Mesenchymal stem cell (in vitro differentiated cells and primary cell): ENCODE results near the gene WFDC6.

Source experiments
- DNase-seq: peaks from one replicate; pipeline ENCODE4 v3.0.0-alpha.2; 2013
- H2AFZ ChIP-seq: one replicate; pipeline ENCODE4 v1.6.1; 2013; ENCODE audit warnings: low read depth, mild to moderate bottlenecking, control low read depth, inconsistent platforms, low read length, moderate library complexity
- H2AK5ac ChIP-seq: 2 replicates; pipeline ENCODE4 v1.6.1; 2013; ENCODE audit warnings: low read length, moderate library complexity, mild to moderate bottlenecking, inconsistent platforms; ENCODE audit not compliant: severe bottlenecking
- H2BK120ac ChIP-seq: one replicate; pipeline ENCODE4 v1.6.1; 2013; ENCODE audit warnings: low read depth, mild to moderate bottlenecking, inconsistent platforms, low read length, moderate library complexity
- H2BK12ac ChIP-seq, 2 experiments: one replicate each; pipeline ENCODE4 v1.6.1; 2013; ENCODE audit warnings: inconsistent platforms in 2 of 2, low read length in 2 of 2, mild to moderate bottlenecking in 2 of 2, moderate library complexity in 2 of 2, control low read depth in 1 of 2
- H2BK15ac ChIP-seq: one replicate; pipeline ENCODE4 v1.6.1; 2013; ENCODE audit warnings: mild to moderate bottlenecking, low read depth, inconsistent platforms; ENCODE audit not compliant: poor library complexity, severe bottlenecking
- H2BK5ac ChIP-seq: 2 replicates; pipeline ENCODE4 v1.6.1; 2013; ENCODE audit warnings: low read depth, mild to moderate bottlenecking, low read length, control low read depth, inconsistent platforms; ENCODE audit not compliant: poor library complexity, severe bottlenecking
- H3K14ac ChIP-seq, 2 experiments: one replicate each; pipeline ENCODE4 v1.6.1; 2013; ENCODE audit warnings: inconsistent platforms in 2 of 2, low read length in 2 of 2, control low read depth in 1 of 2, mild to moderate bottlenecking in 1 of 2, moderate library complexity in 1 of 2
- H3K18ac ChIP-seq, 2 experiments: one replicate each; pipeline ENCODE4 v1.6.1; 2013; ENCODE audit warnings: inconsistent platforms in 2 of 2, low read length in 2 of 2, control low read depth in 1 of 2, low read depth in 1 of 2, mild to moderate bottlenecking in 1 of 2
- H3K23ac ChIP-seq, 2 experiments: one replicate each; pipeline ENCODE4 v1.6.1; 2013; ENCODE audit warnings: inconsistent platforms in 2 of 2, low read length in 2 of 2, mild to moderate bottlenecking in 2 of 2, moderate library complexity in 2 of 2, control low read depth in 1 of 2
- H3K27ac ChIP-seq: 2 replicates; pipeline ENCODE4 v1.5.1; 2013; ENCODE audit warnings: mild to moderate bottlenecking, moderate library complexity, low read length, control low read depth, inconsistent platforms; ENCODE audit not compliant: poor library complexity, severe bottlenecking
- H3K27me3 ChIP-seq, 2 experiments: 2 replicates each; pipeline versions ENCODE4 v1.6.1 to v1.7.0; 2013; ENCODE audit warnings: low read length in 2 of 2, mild to moderate bottlenecking in 2 of 2, moderate library complexity in 2 of 2, control low read depth in 1 of 2, inconsistent platforms in 1 of 2; ENCODE audit not compliant: control insufficient read depth in 1 of 2, insufficient read depth in 1 of 2
- H3K36me3 ChIP-seq, 2 experiments: 2 replicates each; pipeline versions ENCODE4 v1.6.1 to v1.7.0; 2013; ENCODE audit warnings: low read length in 2 of 2, control low read depth in 1 of 2, inconsistent platforms in 1 of 2, low read depth in 1 of 2, mild to moderate bottlenecking in 1 of 2; ENCODE audit not compliant: insufficient read depth in 2 of 2, control insufficient read depth in 1 of 2
- H3K4ac ChIP-seq, 2 experiments: one replicate each; pipeline ENCODE4 v1.6.1; 2013; ENCODE audit warnings: inconsistent platforms in 2 of 2, low read length in 2 of 2, mild to moderate bottlenecking in 2 of 2, moderate library complexity in 2 of 2, control low read depth in 1 of 2, low read depth in 1 of 2
- H3K4me1 ChIP-seq: 2 replicates; pipeline ENCODE4 v1.6.1; 2013; ENCODE audit warnings: low read depth, low read length, control low read depth; ENCODE audit not compliant: control insufficient read depth, insufficient read depth
- H3K4me2 ChIP-seq: 2 replicates; pipeline ENCODE4 v1.6.1; 2013; ENCODE audit warnings: low read length, mild to moderate bottlenecking, inconsistent platforms; ENCODE audit not compliant: poor library complexity, severe bottlenecking
- H3K4me3 ChIP-seq, 2 experiments: 2 replicates each; pipeline versions ENCODE4 v1.5.1 to v1.7.0; 2013; ENCODE audit warnings: low read length in 2 of 2, mild to moderate bottlenecking in 2 of 2, control low read depth in 1 of 2, low read depth in 1 of 2; ENCODE audit not compliant: insufficient read depth in 1 of 2
- H3K79me1 ChIP-seq: replicated peaks from 2 replicates; pipeline ENCODE4 v1.6.1; 2013; ENCODE audit warnings: mild to moderate bottlenecking, control low read depth, low read length, inconsistent platforms; ENCODE audit not compliant: poor library complexity, severe bottlenecking
- H3K9ac ChIP-seq: 2 replicates; pipeline ENCODE4 v1.7.0; 2013; ENCODE audit warnings: mild to moderate bottlenecking, low read length, moderate library complexity
- H3K9me3 ChIP-seq: 2 replicates; pipeline ENCODE4 v1.7.0; 2013; ENCODE audit warnings: mild to moderate bottlenecking, low read length; ENCODE audit not compliant: control insufficient read depth
- H4K8ac ChIP-seq: one replicate; pipeline ENCODE4 v1.6.1; 2013; ENCODE audit warnings: inconsistent platforms, mild to moderate bottlenecking, low read length, moderate library complexity
- H4K91ac ChIP-seq: one replicate; pipeline ENCODE4 v1.6.1; 2013; ENCODE audit warnings: mild to moderate bottlenecking, low read length, inconsistent platforms
- WGBS: methylation state at CpG from one replicate; pipeline ENCODE4 v1.1.7; 2013; ENCODE audit warnings: mixed read lengths; 5-methylcytosine and 5-hydroxymethylcytosine counted together

WFDC6 gene

GRCh38 chr20:45506398-45506797 is 32.9 kb downstream of the WFDC6 start:
- Histone ChIP-seq H4K8ac (no peak overlapping the region), H3K4me1 (no peaks in the 10 kb centered on the region), H2BK15ac (no peak overlapping the region), H3K4me2 (no peak overlapping the region), H3K18ac (no peak overlapping the region), H3K9ac (no peak overlapping the region), H3K27ac (no peak overlapping the region), H2AK5ac (no peak overlapping the region), H3K27me3 (peaks cover 0 to 8% of the 10 kb centered on the region in 2 experiments), H3K4ac (no peak overlapping the region), H2AFZ (no peak overlapping the region), H3K79me1 (no peaks in the 10 kb centered on the region), H3K9me3 (no peaks in the 10 kb centered on the region), H4K91ac (no peak overlapping the region), H3K4me3 (no peak overlapping the region), H3K36me3 (no peaks in the 10 kb centered on the region), H2BK5ac (no peak overlapping the region), H3K23ac (no peak overlapping the region), H2BK120ac (no peak overlapping the region), H2BK12ac (no peak overlapping the region), H3K14ac (no peak overlapping the region)
- no peak for DNase-seq
- 72% methylated on average over 2 of the region's 2 CpGs for WGBS

GRCh38 chr20:45503403-45503802 is 35.9 kb downstream of the WFDC6 start:
- Histone ChIP-seq H2BK15ac (no peak overlapping the region), H2AFZ (no peak overlapping the region), H3K9ac (no peak overlapping the region), H2BK12ac (no peak overlapping the region), H3K4ac (no peak overlapping the region), H2AK5ac (no peak overlapping the region), H4K8ac (no peak overlapping the region), H3K23ac (no peak overlapping the region), H3K4me2 (no peak overlapping the region), H3K4me1 (no peaks in the 10 kb centered on the region), H3K18ac (no peak overlapping the region), H3K9me3 (no peaks in the 10 kb centered on the region), H3K79me1 (no peaks in the 10 kb centered on the region), H3K14ac (no peak overlapping the region), H3K4me3 (no peak overlapping the region), H2BK5ac (no peak overlapping the region), H3K27me3 (peaks cover 0 to 36% of the 10 kb centered on the region in 2 experiments), H3K27ac (no peak overlapping the region), H3K36me3 (no peaks in the 10 kb centered on the region), H4K91ac (no peak overlapping the region), H2BK120ac (no peak overlapping the region)
- no CpG with 5 or more reads among the region's 2 CpGs for WGBS
- no peak for DNase-seq

GRCh38 chr20:45502561-45502960 is 36.7 kb downstream of the WFDC6 start:
- no peak overlapping the region for H3K18ac ChIP-seq
- DNase-seq: no peak
- no peaks in the 10 kb centered on the region for H3K9me3 ChIP-seq
- H3K4me1 ChIP-seq: no peaks in the 10 kb centered on the region
- no peak overlapping the region for H3K9ac ChIP-seq
- no peak overlapping the region for H2AFZ ChIP-seq
- H3K4ac ChIP-seq: no peak overlapping the region
- H2BK12ac ChIP-seq: no peak overlapping the region
- no peak overlapping the region for H2BK5ac ChIP-seq
- 60% methylated on average over 1 of the region's 1 CpG for WGBS
- no peak overlapping the region for H2BK15ac ChIP-seq
- no peak overlapping the region for H3K27ac ChIP-seq
- no peak overlapping the region for H2BK120ac ChIP-seq
- no peak overlapping the region for H3K23ac ChIP-seq
- no peak overlapping the region for H4K91ac ChIP-seq
- no peaks in the 10 kb centered on the region for H3K79me1 ChIP-seq
- H3K4me3 ChIP-seq: no peak overlapping the region
- peaks cover 0 to 40% of the 10 kb centered on the region in 2 experiments for H3K27me3 ChIP-seq
- no peaks in the 10 kb centered on the region for H3K36me3 ChIP-seq
- H3K14ac ChIP-seq: no peak overlapping the region
- no peak overlapping the region for H4K8ac ChIP-seq
- no peak overlapping the region for H3K4me2 ChIP-seq
- no peak overlapping the region for H2AK5ac ChIP-seq

- Histone ChIP-seq H2AK5ac (no peak overlapping the region), H2AFZ (no peak overlapping the region), H3K4me3 (no peak overlapping the region), H3K27ac (no peak overlapping the region), H3K9me3 (no peaks in the 10 kb centered on the region), H2BK12ac (no peak overlapping the region), H3K9ac (no peak overlapping the region), H3K4me2 (no peak overlapping the region), H3K18ac (no peak overlapping the region), H4K91ac (no peak overlapping the region), H3K27me3 (peaks cover 0 to 47% of the 10 kb centered on the region in 2 experiments), H3K79me1 (no peaks in the 10 kb centered on the region), H3K36me3 (no peaks in the 10 kb centered on the region), H2BK120ac (no peak overlapping the region), H2BK15ac (no peak overlapping the region), H4K8ac (no peak overlapping the region), H3K4me1 (no peaks in the 10 kb centered on the region), H3K4ac (no peak overlapping the region), H2BK5ac (no peak overlapping the region), H3K14ac (no peak overlapping the region), H3K23ac (no peak overlapping the region)
- WGBS: 72% methylated on average over 1 of the region's 1 CpG
- no peak for DNase-seq
These were observed 37.7 kb downstream of the WFDC6 start for GRCh38 chr20:45501600-45501999.
